Endothelial cell of umbilical vein (primary cell): ENCODE results near the gene ATP2B2. TPM values are rescaled to one million over a fixed set of nuclear protein-coding genes. Genes with fewer than 3 reads are reported as not detected.

Experiments used
- BruUV-seq: library from RNA; stranded (reverse); fragments of 400-500 nt; replicated peaks from 2 replicates; lab custom pipeline; 2021; lab: Mats Ljungman, UMichigan
- CTCF ChIA-PET: fragments of 300-600, 350-600 bp; sonication (Branson Sonifier 250); formaldehyde crosslinking; loops from one replicate; lab custom pipeline; 2021; ENCODE audit warnings: antibody characterized with exemption, inconsistent platforms; lab: Charles Lee
- POLR2A ChIA-PET: fragments of 300-600, 350-600 bp; sonication (Branson Sonifier 250); formaldehyde crosslinking; loops from one replicate; lab custom pipeline; 2021; ENCODE audit warnings: antibody characterized with exemption, inconsistent platforms; lab: Charles Lee
- DNase-seq: peaks from one replicate; pipeline ENCODE4 v3.0.0-alpha.2; 2011; ENCODE audit warnings: low read depth, low spot score
- FAIRE-seq: peaks from 2 replicates; lab custom pipeline; 2011; peaks lifted over from hg19 to GRCh38; lab: Jason Lieb, UNC
- H2AFZ ChIP-seq: 2 replicates; pipeline ENCODE4 v1.6.0; 2012; ENCODE audit warnings: low read depth, low read length, control low read depth, inconsistent platforms
- H3K27ac ChIP-seq: 2 replicates; pipeline ENCODE4 v1.5.1; 2011; ENCODE audit warnings: low read depth, mild to moderate bottlenecking, control low read depth, low read length, moderate library complexity; ENCODE audit not compliant: insufficient read depth
- H3K27me3 ChIP-seq, 2 experiments: 2 replicates each; pipeline versions ENCODE4 v1.6.0 to v1.6.1; 2011; ENCODE audit warnings: low read length in 2 of 2, mixed read lengths in 1 of 2; ENCODE audit not compliant: control insufficient read depth in 2 of 2, insufficient read depth in 2 of 2
- H3K36me3 ChIP-seq, 2 experiments: 2 replicates in 1 of 2; 3 replicates in 1 of 2; pipeline ENCODE4 v1.5.1; 2011; ENCODE audit warnings: low read length in 2 of 2, mild to moderate bottlenecking in 1 of 2, moderate library complexity in 1 of 2; ENCODE audit not compliant: control insufficient read depth in 2 of 2, insufficient read depth in 2 of 2; ENCODE audit errors: extremely low read depth in 1 of 2
- H3K4me1 ChIP-seq: 3 replicates; pipeline ENCODE4 v1.5.1; 2011; ENCODE audit warnings: mild to moderate bottlenecking, low read length; ENCODE audit not compliant: control insufficient read depth, insufficient read depth; ENCODE audit errors: extremely low read depth
- H3K4me2 ChIP-seq: 2 replicates; pipeline ENCODE4 v1.6.1; 2011; ENCODE audit warnings: low read length, control low read depth, mixed read lengths; ENCODE audit not compliant: insufficient read depth
- H3K4me3 ChIP-seq, 3 experiments: fragments of 200-600 bp in 1 of 3; sonication (generic), shearing (Covaris generic) in 1 of 3; replicated peaks in 1 of 3; 2 replicates each; pipeline ENCODE4 v1.5.1; 2011 to 2016; ENCODE audit warnings: control low read depth in 3 of 3, low read length in 3 of 3, mild to moderate bottlenecking in 2 of 3, inconsistent platforms in 1 of 3, low read depth in 1 of 3, moderate library complexity in 1 of 3; ENCODE audit not compliant: insufficient read depth in 1 of 3
- H3K79me2 ChIP-seq: 2 replicates; pipeline ENCODE4 v1.6.0; 2012; ENCODE audit warnings: low read length, inconsistent platforms; ENCODE audit not compliant: control insufficient read depth, insufficient read depth
- H3K9ac ChIP-seq: replicated peaks from 2 replicates; pipeline ENCODE3; 2011; ENCODE audit warnings: low read length, control low read depth; ENCODE audit not compliant: insufficient read depth; ENCODE audit errors: extremely low read depth
- H3K9me1 ChIP-seq: replicated peaks from 3 replicates; pipeline ENCODE4 v1.6.0; 2011; ENCODE audit warnings: mild to moderate bottlenecking, low read length; ENCODE audit not compliant: control insufficient read depth, insufficient read depth; ENCODE audit errors: extremely low read depth
- H3K9me3 ChIP-seq: replicated peaks from 2 replicates; pipeline ENCODE4 v1.5.1; 2012; ENCODE audit warnings: low read length, inconsistent platforms; ENCODE audit not compliant: control insufficient read depth, insufficient read depth
- H4K20me1 ChIP-seq: replicated peaks from 2 replicates; pipeline ENCODE3; 2011; ENCODE audit warnings: mild to moderate bottlenecking, low read length; ENCODE audit not compliant: control insufficient read depth, insufficient read depth; ENCODE audit errors: extremely low read depth
- CTCF ChIP-seq, 2 donors: IDR thresholded peaks; 1 replicate in 1 of 2; 2 replicates in 1 of 2; pipeline ENCODE4 v1.5.1; 2011; ENCODE audit warnings: low read length in 2 of 2, mild to moderate bottlenecking in 2 of 2, moderate library complexity in 2 of 2, control low read depth in 1 of 2, inconsistent platforms in 1 of 2, low read depth in 1 of 2; ENCODE audit not compliant: insufficient read depth in 1 of 2; ENCODE audit errors: extremely low read depth in 1 of 2
- EZH2 ChIP-seq: IDR thresholded peaks from 2 replicates; pipeline ENCODE4 v1.6.1; 2012; ENCODE audit warnings: borderline replicate concordance, low read depth, mild to moderate bottlenecking, moderate library complexity, low read length, inconsistent platforms; ENCODE audit not compliant: severe bottlenecking
- FOS ChIP-seq: IDR thresholded peaks from 2 replicates; pipeline ENCODE4 v1.6.1; 2011; ENCODE audit warnings: mild to moderate bottlenecking, low read length, moderate library complexity, borderline replicate concordance; ENCODE audit not compliant: insufficient read depth
- GATA2 ChIP-seq: IDR thresholded peaks from 2 replicates; pipeline ENCODE4 v1.7.0; 2011; ENCODE audit warnings: low read depth, mild to moderate bottlenecking, moderate library complexity, mixed read lengths, low read length; ENCODE audit not compliant: insufficient read length, insufficient read depth
- JUN ChIP-seq: IDR thresholded peaks from 2 replicates; pipeline ENCODE4 v1.6.1; 2011; ENCODE audit warnings: borderline replicate concordance, low read depth; ENCODE audit not compliant: insufficient read length, insufficient read depth
- MAX ChIP-seq: IDR thresholded peaks from 2 replicates; pipeline ENCODE4 v1.6.1; 2011; ENCODE audit not compliant: insufficient read depth, insufficient read length
- MYC ChIP-seq: IDR thresholded peaks from one replicate; pipeline ENCODE4 v1.6.1; 2011; ENCODE audit warnings: mild to moderate bottlenecking, low read depth, low read length
- POLR2A ChIP-seq: IDR thresholded peaks from 2 replicates; pipeline ENCODE4 v1.6.1; 2012; ENCODE audit warnings: low read depth, mild to moderate bottlenecking, control low read depth, low read length
- POLR2AphosphoS5 ChIP-seq: IDR thresholded peaks from 2 replicates; pipeline ENCODE4 v1.6.1; 2012; ENCODE audit warnings: low read depth, mild to moderate bottlenecking, control low read depth, low read length, moderate library complexity; ENCODE audit not compliant: insufficient read depth
- dilution Hi-C: fragments of 300-500 bp; cut with MboI; formaldehyde crosslinking; loops from one replicate; pipeline ENCODE4 v1.15.0; 2019; ENCODE audit warnings: low sequenced_read_pairs; ENCODE audit not compliant: extremely low pct_ligation_motif_present
- intact Hi-C: fragments of 100-400 bp; cut with micrococcal nuclease; formaldehyde crosslinking; loops from one replicate; pipeline ENCODE4 v1.10.0; 2022
- polyA plus RNA-seq, 4 experiments: library from polyadenylated mRNA; depleted of rRNA in 3 of 4; stranded (reverse) in 3 of 4; unstranded in 1 of 4; fragments of >200 nt; gene quantifications; 2 replicates each; pipeline versions ENCODE4 v1.2.1 to v1.2.3, GENCODE V29; 2011 to 2012; ENCODE audit warnings: missing spikeins in 1 of 4
- total RNA-seq: library from RNA; stranded (reverse); gene quantifications from 2 replicates; pipeline ENCODE4 v1.2.3, GENCODE V29; 2021

The ATP2B2 gene
- total and polyA plus RNA-seq, 2 donors (not counting 3 experiments of a cell fraction or from before 2014, with no cell fraction given) = not detected

DNA sequence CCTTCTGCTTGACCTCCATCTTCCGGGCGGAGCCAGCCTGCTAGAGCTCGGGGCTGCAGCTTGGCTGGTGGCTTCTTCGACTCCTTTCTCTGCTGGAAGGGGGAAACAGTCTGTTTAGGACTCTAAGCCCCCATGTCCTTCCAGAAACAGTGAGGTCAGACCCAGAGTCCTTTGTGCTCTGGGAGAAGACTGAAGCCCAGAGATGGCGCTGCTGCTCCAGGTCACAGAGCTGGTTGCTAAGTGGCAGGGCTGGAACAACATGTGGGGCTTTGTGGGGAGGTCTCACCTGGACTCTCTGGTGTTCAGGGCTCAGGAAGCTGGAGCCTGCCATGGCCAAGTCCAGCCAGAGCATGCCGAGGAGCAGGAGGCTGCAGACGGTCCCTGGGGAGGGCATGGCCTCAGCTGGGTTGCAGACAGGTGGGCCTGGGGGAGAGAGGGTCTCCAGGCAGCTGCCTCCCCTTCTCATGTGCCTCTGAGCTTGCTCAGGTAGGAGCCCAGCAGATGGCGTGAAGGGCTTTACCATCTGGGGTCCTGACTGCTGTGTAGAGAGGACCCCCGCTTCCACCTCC is 215.5 kb downstream of the ATP2B2 start:
- POLR2A ChIA-PET = no interaction called here
- dilution Hi-C loops = no loop called here

More for the DNA sequence above, 215.5 kb downstream of the ATP2B2 start:
- Histone ChIP-seq H3K9me3 (no peaks in the 10 kb centered on the region), H2AFZ (no peak overlapping the region), H3K9ac (no peak overlapping the region), H3K36me3 (no peaks in the 10 kb centered on the region), H3K79me2 (no peaks in the 10 kb centered on the region), H3K27me3 (no peaks in the 10 kb centered on the region), H3K27ac (no peak overlapping the region), H3K4me2 (no peak overlapping the region), H4K20me1 (no peaks in the 10 kb centered on the region), H3K9me1 (no peaks in the 10 kb centered on the region), H3K4me3 (no peak overlapping the region), H3K4me1 (no peaks in the 10 kb centered on the region)
- CTCF ChIA-PET = interaction anchor here (1.3 kb wide), 1 partner anchor 10 kb away, joined by 3 read pairs; no protein-coding TSS in a partner anchor
- DNase-seq (no peak), FAIRE-seq (no peak)
- BruUV-seq = no TSS peak
- TF ChIP-seq FOS (no peak), JUN (no peak), EZH2 (no peak), POLR2AphosphoS5 (no peak), GATA2 (no peak), MYC (no peak), MAX (no peak), POLR2A (no peak), CTCF (IDR thresholded peaks at IDR 0.05; ENCODE audit: extremely low read depth in 1 of 2, insufficient read depth in 1 of 2, low read depth in 1 of 2, low read length in 2 of 2) (no peak)
- intact Hi-C loops = no loop called here
